SKM-1 treated with dmso at 0.1 percent for 144 hours (cell line): ENCODE measurements around the gene MINDY4.

Experiments used
- DNase-seq: peaks from one replicate; lab custom pipeline; 2025; ENCODE audit not compliant: unreplicated experiment; lab: John Stamatoyannopoulos, UW

The MINDY4 gene

DNA sequence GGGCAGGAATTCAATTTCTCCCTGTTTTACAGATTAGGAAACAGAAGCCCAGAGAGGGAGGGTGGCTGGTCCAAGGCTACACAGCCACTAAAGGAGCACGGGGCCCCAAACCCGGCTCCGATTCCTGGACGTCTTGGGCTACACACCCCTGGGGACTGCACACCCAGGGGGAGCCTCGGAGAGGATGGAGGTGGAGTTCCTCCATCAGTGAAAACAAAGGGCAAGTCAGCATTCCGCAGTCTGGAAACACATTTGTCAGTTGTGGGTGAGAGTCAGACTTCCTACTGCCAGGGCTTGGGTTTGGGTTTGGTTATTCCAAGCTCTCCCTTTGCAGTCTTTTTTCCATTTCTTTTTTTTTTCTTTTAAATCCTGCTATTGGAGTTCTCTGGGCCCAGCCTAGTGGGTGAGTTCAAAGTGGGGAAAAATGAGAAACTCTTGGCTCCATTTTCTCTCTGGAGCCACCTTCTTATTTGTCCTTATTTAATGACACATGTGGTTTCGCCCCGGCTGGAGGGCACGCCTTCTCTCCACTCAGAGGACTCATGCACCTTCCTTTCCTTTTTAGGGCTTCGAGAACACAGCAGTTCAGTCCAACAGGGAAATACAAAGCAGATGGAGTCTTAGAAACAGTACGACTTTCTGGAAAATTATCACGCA is 80.6 kb downstream of the MINDY4 start:
- DNase-seq = no peak

DNA sequence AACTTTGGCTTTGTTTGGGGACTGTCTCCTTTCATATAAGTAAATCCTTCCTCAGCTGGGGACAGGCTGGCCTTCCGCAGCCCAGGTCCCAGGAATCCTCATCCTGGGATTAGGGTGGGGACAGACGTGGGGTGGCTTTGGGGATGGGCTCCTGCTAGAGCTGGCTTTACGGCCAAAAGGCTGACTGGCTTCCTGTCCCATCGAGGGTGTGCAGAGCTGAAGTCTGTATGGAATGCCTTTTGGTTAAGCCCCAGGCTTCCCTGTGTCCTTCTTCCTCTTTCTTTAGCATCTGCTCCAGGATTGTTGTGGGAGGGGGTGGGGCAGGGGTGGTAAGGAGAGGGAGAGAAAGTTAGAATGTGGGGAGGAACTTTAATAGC is 81.1 kb downstream of the MINDY4 start:
- no peak for DNase-seq

- DNase-seq = no peak
Observed at GRCh38 chr7:30852744-30853288, 81.6 kb downstream of the MINDY4 start.

GRCh38 chr7:30853576-30853975 is 82.4 kb downstream of the MINDY4 start:
- no peak for DNase-seq

DNA sequence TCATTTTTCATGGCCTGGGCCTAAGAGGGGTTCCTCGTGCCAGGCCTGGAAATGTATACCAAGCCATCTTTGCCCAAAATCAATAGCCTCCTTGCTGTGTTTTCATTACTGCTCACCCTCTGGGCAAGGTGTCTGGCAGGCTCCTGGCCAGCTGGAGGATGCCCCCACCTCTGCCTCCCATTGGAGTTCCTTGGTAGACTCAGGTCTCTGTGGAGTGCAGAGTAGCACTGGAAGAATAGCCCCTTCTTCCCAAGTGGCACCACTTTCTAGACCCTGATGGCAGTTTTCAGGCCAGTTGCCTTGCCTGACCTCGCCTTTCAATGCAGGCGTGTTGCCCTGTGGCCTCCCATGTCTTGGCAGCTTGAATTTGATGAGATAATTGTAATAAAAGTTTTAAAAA is 84.7 kb downstream of the MINDY4 start:
- DNase-seq = no peak

DNA sequence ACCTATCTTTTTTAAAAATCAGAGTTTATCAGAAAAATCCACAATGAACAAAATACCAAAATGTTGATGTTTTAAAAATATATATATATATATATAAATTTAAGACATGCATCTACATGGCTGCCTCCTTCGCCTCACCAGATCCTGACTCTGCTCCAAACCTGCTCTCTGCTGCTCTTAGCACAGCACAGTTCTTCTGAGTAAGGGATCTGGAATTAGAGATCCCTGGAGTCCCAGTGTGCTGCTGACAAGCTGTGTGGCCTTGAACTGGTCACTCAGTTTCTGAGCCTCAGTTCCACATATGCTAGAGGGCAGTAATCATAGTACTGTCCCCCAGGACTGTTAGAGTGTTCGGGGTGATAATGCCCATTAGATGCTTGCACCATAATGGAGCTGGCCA is 87.4 kb downstream of the MINDY4 start:
- DNase-seq = no peak

DNA sequence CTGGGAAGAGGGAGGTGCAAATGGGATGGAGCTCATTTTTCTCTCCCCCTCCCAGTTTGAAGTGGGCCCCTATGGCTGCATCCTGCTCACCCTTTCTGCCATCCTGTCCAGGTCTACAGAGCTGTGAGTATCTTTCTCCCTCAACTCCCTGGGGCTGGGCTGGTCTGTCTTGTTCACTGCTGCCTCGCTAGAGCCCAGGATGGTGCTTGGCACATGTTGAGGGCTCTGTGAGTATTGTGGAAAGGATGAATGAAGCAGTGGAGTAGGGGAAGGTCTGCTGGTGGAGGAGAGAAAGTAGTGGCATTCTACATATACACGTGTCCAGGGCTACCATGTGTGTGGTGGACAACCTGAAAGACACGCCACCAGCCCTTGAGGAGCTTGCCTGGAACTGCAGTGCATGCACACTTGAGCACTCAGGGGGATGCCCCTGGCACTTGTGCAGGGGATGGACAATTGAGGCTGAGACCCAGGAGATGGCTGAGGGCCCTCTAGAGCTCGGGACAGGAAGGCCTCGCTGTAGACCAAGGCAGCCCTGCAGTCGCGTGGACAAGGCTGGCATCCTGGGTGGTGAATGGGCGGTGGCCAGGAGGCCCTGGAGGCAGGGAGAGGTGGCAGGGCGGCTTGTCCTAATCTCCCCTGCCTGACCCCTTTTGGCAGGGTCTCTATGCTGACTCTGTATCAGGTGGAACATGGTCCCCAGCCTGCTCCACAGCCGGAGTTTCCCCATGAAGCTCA is 88.2 kb downstream of the MINDY4 start:
- no peak for DNase-seq

- DNase-seq = no peak
Observed at GRCh38 chr7:30859940-30860496, 88.8 kb downstream of the MINDY4 start.

- no peak for DNase-seq
Observed at GRCh38 chr7:30861612-30862011, 90.4 kb downstream of the MINDY4 start.

- DNase-seq = no peak
Observed at GRCh38 chr7:30862995-30863705, 91.9 kb downstream of the MINDY4 start.

DNA sequence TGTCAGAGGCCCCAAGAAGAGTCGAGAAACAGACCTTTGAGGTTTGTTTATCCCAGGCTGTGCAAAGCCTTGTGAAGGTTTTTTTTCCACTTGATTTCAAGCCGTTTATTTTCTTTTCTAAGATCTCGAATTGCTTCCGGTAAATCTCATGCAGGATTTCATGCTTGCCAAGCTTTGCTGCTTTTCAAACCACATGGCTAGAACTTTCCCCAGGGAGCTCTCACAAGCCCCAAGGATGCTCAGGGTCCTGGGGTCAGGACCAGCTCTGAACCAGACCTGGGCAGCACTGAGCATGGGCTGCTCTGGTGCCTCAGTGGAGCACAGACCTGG is 92.5 kb downstream of the MINDY4 start:
- DNase-seq = no peak

DNA sequence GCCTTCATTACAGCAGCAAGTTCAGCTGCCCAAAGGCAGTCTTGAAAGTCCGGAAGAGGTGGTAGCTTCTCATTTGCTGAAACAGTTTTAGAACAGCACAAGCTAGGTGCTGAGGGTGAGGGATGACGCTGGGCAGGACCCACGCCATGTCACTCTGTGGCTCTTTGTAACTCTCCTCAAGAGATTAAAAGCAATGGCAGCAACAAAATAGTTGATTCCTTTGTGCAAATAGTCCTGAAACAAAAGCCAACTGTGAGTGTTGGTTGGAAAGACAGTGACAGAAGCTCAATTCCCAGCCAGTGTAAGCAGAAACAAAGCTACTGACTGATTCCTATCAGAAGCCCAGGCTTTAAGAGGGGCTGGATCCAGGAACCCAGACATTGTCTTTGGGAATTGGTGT is 92.9 kb downstream of the MINDY4 start:
- DNase-seq = no peak

DNA sequence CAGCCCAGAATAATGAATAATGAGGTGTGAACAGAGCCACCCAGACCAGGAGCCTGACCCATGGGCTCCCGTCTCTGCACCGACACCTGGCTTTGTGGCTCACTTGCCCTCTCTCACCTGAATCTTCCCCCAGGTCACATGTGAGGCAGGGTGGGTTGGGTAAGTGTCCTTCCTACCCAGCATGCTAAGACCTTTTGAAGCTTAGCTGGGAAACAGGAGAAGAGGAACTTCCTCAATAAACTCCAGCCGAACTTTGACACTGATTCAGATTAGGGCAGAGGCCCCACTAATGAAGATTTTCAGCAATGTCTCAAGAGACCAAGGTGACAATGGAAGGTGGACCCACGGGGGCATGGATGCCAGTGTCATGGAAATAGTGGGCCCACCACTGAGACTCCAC is 93.9 kb downstream of the MINDY4 start:
- DNase-seq = no peak

GRCh38 chr7:30865821-30866220 is 94.6 kb downstream of the MINDY4 start:
- DNase-seq = no peak

DNA sequence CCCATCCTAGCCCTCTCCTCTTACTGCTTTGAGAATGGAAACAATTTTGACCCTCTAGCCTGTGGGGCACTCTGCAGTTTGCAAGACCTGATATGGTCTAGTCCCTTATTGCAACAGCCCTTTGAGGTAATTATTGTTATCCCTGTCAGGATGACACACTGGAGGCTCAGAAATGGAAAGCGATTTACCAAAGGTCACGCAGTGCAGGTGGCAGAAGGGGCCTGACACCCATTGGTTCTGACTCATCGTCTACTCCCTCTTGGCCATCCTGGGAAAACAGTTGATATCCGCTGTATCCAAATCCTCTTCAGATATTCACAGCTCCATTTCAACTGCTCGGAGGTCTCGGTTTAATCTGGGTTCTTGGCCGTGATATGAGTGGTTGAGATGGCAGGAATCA is 95.7 kb downstream of the MINDY4 start:
- DNase-seq = no peak

DNA sequence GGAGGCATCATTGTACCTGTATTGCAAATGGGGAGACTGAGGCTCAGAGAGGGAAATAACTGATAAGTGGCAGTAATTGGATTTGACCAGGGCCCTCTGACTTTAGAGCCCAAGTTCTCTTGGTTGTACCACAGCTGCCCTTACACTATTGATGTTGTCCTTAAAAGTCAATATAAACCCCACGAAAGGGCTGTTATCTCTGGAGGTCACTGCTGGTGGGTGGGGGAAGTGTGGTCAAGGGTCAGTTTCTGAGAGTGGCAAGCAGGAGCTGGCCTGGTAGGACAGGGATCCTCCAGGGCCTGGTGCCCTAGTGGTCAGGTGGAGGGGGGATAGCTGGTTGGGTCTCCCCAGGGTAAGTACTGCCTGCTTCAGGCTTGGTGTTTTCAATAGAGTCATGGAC is 96.3 kb downstream of the MINDY4 start:
- DNase-seq = no peak

DNA sequence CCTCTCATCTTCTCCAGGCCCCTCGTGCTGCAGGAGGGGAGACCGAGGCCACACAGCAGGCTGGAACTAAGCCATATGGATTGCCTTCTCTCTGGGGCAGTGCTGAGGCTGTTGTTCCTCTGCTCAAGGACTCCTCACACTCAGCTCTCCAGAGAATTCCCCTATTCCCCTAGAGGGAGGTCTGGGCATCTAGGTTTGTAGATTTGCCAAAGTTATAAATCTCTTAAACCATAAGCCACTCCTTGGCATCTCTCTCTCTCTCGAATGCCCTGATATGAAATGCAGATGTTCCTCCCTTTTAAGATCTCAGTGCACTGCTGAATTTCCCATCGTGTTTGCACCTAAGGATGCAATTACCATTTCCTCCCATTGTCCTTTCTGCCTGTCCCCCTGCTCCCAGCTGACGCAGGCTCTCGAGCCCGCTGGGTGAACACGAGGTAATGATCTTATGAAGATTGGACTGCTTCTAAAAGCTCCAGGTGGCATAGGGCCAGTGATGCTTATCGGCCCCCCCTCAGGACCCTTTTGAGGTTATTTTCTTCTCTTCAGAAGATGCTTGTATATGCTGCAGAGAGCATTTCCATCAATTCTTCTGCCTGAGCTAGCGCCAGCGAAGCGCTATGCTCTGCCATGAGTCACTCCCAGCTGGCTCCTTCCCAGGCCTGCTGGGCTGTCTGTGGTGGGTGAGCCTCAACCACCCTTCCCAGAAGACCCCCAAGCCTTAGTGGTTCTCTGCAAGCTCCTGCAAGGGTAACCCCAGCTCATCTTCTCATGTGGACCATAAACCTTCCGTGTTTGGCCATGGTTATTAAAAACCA is 98.8 kb downstream of the MINDY4 start:
- no peak for DNase-seq

DNA sequence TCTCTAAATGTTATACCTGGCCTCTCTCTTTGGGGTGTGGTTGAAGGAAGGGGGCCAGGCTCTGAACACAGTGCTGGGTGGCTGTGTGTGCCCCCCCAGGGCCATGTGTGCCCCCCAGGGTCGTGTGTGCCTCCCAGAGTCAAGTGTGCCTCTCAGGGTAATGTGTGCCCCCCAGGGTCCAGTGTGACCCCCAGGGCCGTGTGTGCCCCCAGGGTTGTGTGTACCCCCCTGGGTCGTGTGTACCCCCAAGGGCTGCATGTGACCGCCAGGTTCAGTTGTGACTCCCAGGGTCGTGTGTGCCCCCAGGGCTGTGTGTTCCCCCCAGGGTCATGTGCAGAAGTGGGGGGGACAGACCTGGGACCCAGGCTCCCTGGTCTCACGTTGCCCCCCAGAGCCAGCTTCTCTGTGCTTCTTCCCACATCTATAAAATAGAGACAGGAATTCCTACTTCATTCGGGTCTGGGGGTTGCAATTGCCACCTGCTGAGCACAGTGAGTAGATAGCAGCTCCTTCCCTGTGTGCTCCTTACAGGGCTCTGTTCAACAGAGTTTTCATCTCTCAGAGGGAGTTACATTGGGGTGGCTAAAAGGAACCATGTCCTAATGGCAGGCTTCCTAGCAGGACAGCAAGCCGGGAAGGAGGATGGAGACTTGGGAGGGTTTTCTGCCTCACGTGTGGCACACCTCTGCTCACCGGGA is 99.8 kb downstream of the MINDY4 start:
- DNase-seq = no peak

DNA sequence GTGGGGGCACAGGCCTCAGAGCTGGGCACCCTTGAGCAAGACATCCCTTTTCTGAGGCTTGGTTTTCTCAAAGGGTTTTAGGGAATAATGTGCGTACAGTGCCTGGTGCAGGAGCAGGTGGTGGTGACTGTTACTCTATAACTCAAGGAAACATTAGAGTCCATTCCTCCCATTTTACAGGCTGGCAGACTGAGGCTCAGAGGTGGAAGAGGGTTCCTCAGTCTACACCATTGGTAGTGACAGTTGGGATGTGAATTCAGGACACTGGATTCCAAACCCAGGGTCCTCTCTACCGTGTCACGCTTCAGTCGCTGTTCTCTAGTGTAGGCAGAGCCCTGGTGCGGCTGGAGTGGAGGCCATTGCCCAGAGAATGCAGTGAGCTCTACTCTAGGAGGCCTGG is 100.4 kb downstream of the MINDY4 start:
- DNase-seq = no peak

GRCh38 chr7:30873207-30873606 is 102.0 kb downstream of the MINDY4 start:
- DNase-seq = no peak
